Caki2 (cell line): Measurements from ENCODE around the gene NUMA1. TPM values are rescaled to one million over a fixed set of nuclear protein-coding genes. Genes with fewer than 3 reads are reported as not detected.

Experiments
- DNase-seq: peaks from one replicate; pipeline ENCODE4 v3.0.0-alpha.2; 2015; ENCODE audit warnings: low read depth
- in situ Hi-C: cut with HindIII; loops from 2 replicates; pipeline ENCODE4 v1.10.0; 2016; ENCODE audit warnings: low sequenced_read_pairs, low pct_unique_long_range_greater_than_20kb, mixed read lengths
- total RNA-seq: library from RNA; depleted of rRNA; stranded (reverse); fragments of >200 nt; shearing (Covaris generic); gene quantifications from 2 replicates; pipeline ENCODE4 v1.2.3, GENCODE V29; 2014; ENCODE audit warnings: low replicate concordance

Gene NUMA1
- total RNA-seq, 1 experiment from 2014 or later = 81.0 TPM

DNA sequence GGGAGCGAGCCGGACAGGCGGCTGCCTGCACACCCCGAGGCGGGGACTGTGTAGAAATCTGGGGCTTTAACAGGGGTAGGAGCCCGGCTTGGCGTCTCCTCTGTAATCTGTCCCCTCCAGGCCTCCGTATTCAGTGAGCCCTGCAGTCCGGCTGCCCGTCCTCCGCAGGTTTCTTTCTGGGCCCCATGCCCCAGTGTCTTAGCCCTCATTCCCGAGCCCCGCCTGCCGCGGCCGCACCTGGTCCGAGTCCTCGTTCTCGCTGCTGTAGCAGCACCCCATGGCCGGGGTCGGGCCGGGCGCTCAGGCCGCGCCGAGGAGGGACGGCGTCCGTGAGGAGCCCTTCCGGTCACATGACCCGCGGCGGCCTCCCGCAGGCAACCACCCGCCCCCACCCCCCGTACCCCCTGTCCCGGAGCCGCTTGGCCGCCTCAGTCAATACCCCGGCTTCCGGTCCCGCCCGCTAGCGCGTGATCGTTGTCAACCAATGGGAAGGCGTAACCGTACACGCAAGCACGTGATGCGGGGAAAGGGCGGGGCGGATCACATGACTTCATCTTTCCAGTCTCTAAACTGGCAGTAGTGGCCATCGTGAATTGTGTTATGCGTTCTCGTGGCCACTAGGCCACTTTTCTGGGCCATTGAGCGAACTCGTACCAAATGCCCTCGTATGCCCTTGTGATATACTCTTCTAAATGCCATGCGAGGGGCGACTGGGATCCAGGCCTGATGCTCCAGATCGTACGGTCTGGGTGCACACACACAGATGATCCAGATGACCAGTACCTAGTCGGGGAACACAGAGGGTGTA is 22.8 kb upstream of the NUMA1 start, which contains the start of gene LAMTOR1:
Gene LAMTOR1 (minus strand): TSS at position 352 of the 808 bp plus-strand sequence. CDS start 73 bp downstream, at position 279.
- in situ Hi-C loops = no loop called here
- peak; percentile 91 for DNase-seq

DNA sequence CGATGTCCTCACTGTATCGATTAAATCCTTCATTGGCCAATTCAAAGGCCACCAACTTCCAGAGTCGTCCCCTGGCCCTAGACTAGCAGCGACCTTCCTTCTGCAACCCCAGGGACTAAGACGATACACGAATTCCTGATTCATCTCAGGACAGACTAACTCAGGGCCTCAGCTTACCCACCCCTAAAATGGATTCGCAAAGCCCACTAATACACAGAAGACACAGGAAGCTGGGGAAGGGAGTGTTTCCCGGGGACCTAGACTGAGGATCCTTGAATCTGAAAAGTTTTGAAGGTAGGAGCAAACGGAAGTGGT is 22.2 kb upstream of the NUMA1 start:
- no peak for DNase-seq
- in situ Hi-C loops = no loop called here

DNA sequence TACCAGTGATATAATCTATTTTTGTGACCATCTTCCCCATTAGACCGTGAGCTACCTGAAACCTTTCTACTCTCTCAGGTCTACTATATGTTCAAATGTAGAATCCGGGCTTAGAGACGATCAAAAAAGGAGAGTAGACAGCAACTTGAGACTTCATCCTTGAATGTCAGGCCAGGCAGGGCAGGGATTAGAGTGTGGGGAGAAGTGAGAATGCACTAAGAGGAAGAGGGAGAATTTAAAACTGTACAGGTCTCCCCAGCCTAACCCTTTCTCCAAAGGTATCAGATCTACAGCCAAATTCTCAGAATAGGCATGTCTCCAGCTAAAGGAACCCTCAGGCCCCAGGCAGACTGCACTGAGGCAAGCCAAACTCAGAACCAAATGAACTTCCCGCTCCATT is 21.8 kb upstream of the NUMA1 start:
- in situ Hi-C loops = no loop called here
- DNase-seq = no peak

DNA sequence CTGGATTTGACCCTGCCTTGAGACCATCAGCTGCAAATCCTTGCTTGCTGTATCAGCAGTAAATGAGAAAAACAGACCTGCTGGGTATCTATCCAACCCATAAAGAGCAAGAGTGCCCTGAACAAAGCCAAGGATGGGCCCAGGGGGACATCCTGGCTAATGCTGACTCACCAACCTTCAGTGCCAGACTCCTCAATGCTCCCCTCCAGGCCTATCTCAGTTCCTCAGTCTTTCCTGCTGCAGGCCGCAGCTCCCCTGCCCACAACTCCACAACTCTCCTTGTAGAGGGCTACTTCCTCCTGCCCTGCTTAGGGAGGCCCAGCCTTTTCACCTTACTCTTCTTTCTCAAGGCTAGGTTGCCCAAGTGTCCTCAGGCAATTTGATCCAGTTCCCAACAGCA is 20.1 kb upstream of the NUMA1 start:
- DNase-seq = no peak
- in situ Hi-C loops = no loop called here

GRCh38 chr11:72100009-72100408 is 19.7 kb upstream of the NUMA1 start:
- in situ Hi-C loops = no loop called here
- no peak for DNase-seq

DNA sequence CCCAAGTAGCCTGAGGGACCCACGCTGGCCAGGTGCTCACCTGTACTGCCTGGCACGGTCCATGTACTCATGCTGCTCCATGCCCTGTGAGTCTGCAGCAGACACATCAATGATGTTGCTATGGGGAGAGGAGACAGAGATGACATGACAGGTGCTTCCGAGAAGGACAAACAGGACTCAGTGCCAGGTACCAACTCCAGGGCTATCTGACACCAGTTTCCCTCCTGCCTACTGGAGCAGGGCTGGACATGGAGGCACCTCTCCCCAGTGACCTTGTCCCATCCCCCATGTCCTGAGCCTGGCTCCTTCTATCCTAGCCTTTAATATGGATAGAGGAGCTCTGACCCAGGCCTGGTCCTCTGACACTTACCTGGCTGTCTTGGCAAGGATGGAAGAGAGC is 18.4 kb upstream of the NUMA1 start:
- no peak for DNase-seq

GRCh38 chr11:72091292-72091691 is 10.9 kb upstream of the NUMA1 start:
- DNase-seq = peak; percentile 59

More for the DNA sequence above, 18.4 kb upstream of the NUMA1 start:
- in situ Hi-C loops = no loop called here

GRCh38 chr11:72088076-72088808 is 7.9 kb upstream of the NUMA1 start:
- no peak for DNase-seq
- in situ Hi-C loops = no loop called here

More at GRCh38 chr11:72091292-72091691, 10.9 kb upstream of the NUMA1 start:
- in situ Hi-C loops = no loop called here

DNA sequence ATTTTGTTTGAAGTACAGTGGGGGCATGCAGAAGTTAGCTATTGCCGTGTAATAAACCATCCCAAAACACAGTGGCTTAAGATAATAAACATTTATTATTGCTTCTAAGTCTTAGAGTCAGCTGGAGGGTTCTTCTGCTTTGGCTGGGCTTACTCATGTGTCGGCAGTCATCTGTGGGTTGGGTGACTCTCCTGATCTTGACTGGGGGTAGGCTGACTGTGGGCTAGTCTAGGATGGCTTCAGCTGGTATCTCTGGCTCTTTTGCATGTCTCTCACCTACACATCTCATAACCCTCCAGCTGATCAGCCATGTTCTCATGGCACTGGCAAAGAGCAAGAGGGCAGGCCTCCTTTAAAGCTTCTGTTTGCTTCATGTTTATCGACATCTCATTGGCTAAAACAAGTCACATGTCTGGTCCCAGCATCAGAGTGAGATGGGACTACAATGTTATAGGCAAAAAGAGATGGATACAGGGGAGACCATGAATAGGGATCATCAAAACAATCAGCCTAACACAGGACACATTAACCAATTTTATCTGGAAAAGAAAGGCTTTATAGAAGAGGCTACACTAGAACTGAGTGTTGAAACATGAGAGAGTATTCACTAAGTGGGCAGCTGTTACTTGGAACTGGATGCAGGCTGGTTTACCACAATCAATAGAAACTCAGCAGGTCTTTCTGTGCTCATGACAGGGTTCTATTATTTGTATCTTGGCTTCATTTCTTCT is 5.4 kb upstream of the NUMA1 start:
- no peak for DNase-seq
- in situ Hi-C loops = no loop called here

DNA sequence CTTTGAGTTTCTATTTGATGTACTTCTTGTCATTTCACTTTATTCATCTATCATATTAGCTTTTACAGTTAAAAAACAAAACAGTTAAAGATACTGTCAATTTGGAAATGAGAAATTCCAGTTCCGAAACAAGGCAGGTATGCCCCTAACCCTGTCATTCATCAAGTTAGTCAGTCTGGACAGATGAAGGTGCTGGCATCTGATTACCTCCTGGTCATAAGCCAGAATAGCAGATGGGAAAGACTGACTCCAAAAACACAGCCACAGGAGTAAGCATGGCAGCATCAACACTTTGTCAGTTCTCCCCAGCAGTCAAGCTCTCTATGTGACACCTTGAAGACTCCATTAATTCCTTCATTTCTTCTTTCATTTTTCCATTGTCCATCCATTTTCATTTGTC is 4.6 kb upstream of the NUMA1 start:
- in situ Hi-C loops = no loop called here
- no peak for DNase-seq

DNA sequence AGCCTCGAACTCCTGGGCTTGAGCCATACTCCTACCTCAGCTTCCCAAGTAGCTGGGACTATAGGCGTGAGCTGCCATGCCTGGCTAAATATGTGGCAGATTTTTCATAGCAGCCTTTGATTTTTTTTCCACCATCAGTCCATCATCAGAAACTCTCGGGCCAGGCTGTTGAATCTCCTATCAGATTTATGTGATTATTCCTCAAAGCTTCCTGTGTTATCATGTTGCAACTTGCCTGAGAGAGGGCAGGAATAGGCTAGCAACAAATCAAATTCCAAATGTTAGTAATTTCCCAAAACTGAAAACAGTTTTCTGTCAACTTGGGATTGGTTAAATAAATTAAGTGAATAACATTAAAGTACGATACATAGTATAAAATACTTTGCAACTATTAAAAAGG is 3.7 kb upstream of the NUMA1 start:
- in situ Hi-C loops = no loop called here
- no peak for DNase-seq

- DNase-seq = no peak
- in situ Hi-C loops = no loop called here
Observed at GRCh38 chr11:72083414-72083813, 3.1 kb upstream of the NUMA1 start.

GRCh38 chr11:72081821-72082453 is 1.6 kb upstream of the NUMA1 start:
- DNase-seq = no peak
- in situ Hi-C loops = no loop called here

- in situ Hi-C loops = no loop called here
- no peak for DNase-seq
Observed at GRCh38 chr11:72081184-72081644, 872 bp upstream of the NUMA1 start.

DNA sequence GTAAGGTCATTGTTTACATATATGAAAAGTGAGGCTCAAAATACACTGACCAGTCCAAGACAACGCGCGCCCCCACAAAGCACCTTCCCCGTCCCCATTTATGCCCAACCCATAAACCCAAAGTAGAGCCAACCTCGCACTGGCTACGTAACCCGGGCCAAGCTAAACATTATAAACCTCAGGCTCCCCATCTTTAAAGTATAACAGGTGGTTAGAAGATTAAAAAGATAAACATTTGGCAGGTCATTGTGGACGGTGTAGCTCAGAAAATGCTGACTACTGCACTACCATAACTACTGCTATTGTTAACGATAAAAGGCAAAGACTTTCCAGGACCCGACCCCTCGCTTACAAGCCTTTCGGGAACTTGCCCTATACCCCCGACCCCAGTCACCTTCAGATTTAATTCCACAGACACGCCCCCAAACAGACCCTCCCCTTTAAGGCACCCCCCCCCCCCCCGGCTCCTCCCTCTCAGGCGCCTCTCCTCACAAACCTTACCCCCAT is 470 bp downstream of the NUMA1 start:
- DNase-seq = peak; percentile 18
- in situ Hi-C loops = no loop called here

DNA sequence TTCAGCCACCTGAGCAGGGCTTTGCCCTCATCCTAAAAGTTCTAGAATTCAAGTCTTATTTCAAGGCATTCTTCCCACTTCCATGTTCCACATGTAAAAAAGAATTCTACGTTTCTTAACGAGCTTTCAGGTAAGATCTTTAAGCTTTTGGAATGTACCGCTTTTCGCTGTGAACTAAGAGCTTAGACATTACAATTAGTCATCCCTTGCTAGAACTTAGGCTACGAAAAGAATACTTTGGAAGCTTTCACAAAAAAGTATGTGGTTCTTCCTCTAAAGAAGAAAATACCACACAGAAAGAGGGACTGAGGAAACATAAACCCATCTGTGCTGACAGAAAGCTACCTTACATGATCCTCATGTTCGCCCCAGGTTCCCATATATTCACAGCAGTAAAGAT is 1.9 kb downstream of the NUMA1 start:
- no peak for DNase-seq
- in situ Hi-C loops = no loop called here

DNA sequence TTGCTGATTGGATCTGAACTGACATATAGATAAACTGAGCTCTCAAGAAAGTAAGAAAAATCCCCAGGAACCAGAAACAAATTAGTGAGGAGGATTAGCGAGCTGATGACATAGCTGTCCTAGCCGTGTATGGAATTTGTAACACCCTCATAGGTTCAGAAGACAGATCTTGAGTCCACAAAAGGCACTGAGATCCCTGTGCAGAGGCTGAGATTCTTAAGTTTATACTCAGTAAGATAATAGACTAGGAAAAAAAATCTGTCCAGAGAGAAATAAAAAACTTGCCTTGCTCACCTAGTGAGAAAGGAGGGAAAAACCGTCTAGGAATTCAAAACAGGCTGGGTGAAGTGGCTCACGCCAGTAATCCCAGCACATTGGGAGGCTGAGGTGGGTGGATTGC is 4.6 kb downstream of the NUMA1 start:
- in situ Hi-C loops = no loop called here

DNA sequence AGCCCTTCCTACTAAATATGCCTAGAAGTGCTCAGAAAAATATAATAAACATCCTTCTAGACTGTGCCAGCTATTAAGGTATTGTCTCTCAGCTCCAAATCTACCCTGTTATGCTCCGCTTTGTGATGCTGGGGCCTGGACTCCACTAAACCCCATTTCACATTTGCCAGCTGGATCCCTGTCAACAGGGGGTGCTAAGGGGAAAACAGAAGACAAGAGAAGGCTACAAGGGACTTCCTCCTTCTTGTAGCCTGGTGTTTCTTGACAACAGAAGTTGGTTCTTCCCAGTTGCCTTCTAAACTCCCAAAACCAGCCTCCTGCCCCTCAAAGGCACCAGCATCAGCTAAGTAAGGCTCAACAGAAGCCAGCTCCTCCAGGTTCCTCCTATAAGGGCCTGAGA is 5.2 kb downstream of the NUMA1 start:
- no peak for DNase-seq
- in situ Hi-C loops = no loop called here

More for the DNA sequence above, 4.6 kb downstream of the NUMA1 start:
- DNase-seq = no peak
